Endothelial cell of umbilical vein (primary cell): ENCODE data around the gene ZKSCAN2. TPM values are rescaled to one million over a fixed set of nuclear protein-coding genes. Genes with fewer than 3 reads are reported as not detected.

Experiments used
- BruUV-seq: library from RNA; stranded (reverse); fragments of 400-500 nt; replicated peaks from 2 replicates; lab custom pipeline; 2021; lab: Mats Ljungman, UMichigan
- CTCF ChIA-PET: fragments of 300-600, 350-600 bp; sonication (Branson Sonifier 250); formaldehyde crosslinking; loops from one replicate; lab custom pipeline; 2021; ENCODE audit warnings: antibody characterized with exemption, inconsistent platforms; lab: Charles Lee
- POLR2A ChIA-PET: fragments of 300-600, 350-600 bp; sonication (Branson Sonifier 250); formaldehyde crosslinking; loops from one replicate; lab custom pipeline; 2021; ENCODE audit warnings: antibody characterized with exemption, inconsistent platforms; lab: Charles Lee
- DNase-seq: peaks from one replicate; pipeline ENCODE4 v3.0.0-alpha.2; 2011; ENCODE audit warnings: low read depth, low spot score
- FAIRE-seq: peaks from 2 replicates; lab custom pipeline; 2011; peaks lifted over from hg19 to GRCh38; lab: Jason Lieb, UNC
- H2AFZ ChIP-seq: 2 replicates; pipeline ENCODE4 v1.6.0; 2012; ENCODE audit warnings: low read depth, low read length, control low read depth, inconsistent platforms
- H3K27ac ChIP-seq: 2 replicates; pipeline ENCODE4 v1.5.1; 2011; ENCODE audit warnings: low read depth, mild to moderate bottlenecking, control low read depth, low read length, moderate library complexity; ENCODE audit not compliant: insufficient read depth
- H3K27me3 ChIP-seq, 2 experiments: 2 replicates each; pipeline versions ENCODE4 v1.6.0 to v1.6.1; 2011; ENCODE audit warnings: low read length in 2 of 2, mixed read lengths in 1 of 2; ENCODE audit not compliant: control insufficient read depth in 2 of 2, insufficient read depth in 2 of 2
- H3K36me3 ChIP-seq, 2 experiments: 2 replicates in 1 of 2; 3 replicates in 1 of 2; pipeline ENCODE4 v1.5.1; 2011; ENCODE audit warnings: low read length in 2 of 2, mild to moderate bottlenecking in 1 of 2, moderate library complexity in 1 of 2; ENCODE audit not compliant: control insufficient read depth in 2 of 2, insufficient read depth in 2 of 2; ENCODE audit errors: extremely low read depth in 1 of 2
- H3K4me1 ChIP-seq: 3 replicates; pipeline ENCODE4 v1.5.1; 2011; ENCODE audit warnings: mild to moderate bottlenecking, low read length; ENCODE audit not compliant: control insufficient read depth, insufficient read depth; ENCODE audit errors: extremely low read depth
- H3K4me2 ChIP-seq: 2 replicates; pipeline ENCODE4 v1.6.1; 2011; ENCODE audit warnings: low read length, control low read depth, mixed read lengths; ENCODE audit not compliant: insufficient read depth
- H3K4me3 ChIP-seq, 3 experiments: fragments of 200-600 bp in 1 of 3; sonication (generic), shearing (Covaris generic) in 1 of 3; replicated peaks in 1 of 3; 2 replicates each; pipeline ENCODE4 v1.5.1; 2011 to 2016; ENCODE audit warnings: control low read depth in 3 of 3, low read length in 3 of 3, mild to moderate bottlenecking in 2 of 3, inconsistent platforms in 1 of 3, low read depth in 1 of 3, moderate library complexity in 1 of 3; ENCODE audit not compliant: insufficient read depth in 1 of 3
- H3K79me2 ChIP-seq: 2 replicates; pipeline ENCODE4 v1.6.0; 2012; ENCODE audit warnings: low read length, inconsistent platforms; ENCODE audit not compliant: control insufficient read depth, insufficient read depth
- H3K9ac ChIP-seq: replicated peaks from 2 replicates; pipeline ENCODE3; 2011; ENCODE audit warnings: low read length, control low read depth; ENCODE audit not compliant: insufficient read depth; ENCODE audit errors: extremely low read depth
- H3K9me1 ChIP-seq: replicated peaks from 3 replicates; pipeline ENCODE4 v1.6.0; 2011; ENCODE audit warnings: mild to moderate bottlenecking, low read length; ENCODE audit not compliant: control insufficient read depth, insufficient read depth; ENCODE audit errors: extremely low read depth
- H3K9me3 ChIP-seq: replicated peaks from 2 replicates; pipeline ENCODE4 v1.5.1; 2012; ENCODE audit warnings: low read length, inconsistent platforms; ENCODE audit not compliant: control insufficient read depth, insufficient read depth
- H4K20me1 ChIP-seq: replicated peaks from 2 replicates; pipeline ENCODE3; 2011; ENCODE audit warnings: mild to moderate bottlenecking, low read length; ENCODE audit not compliant: control insufficient read depth, insufficient read depth; ENCODE audit errors: extremely low read depth
- EZH2 ChIP-seq: IDR thresholded peaks from 2 replicates; pipeline ENCODE4 v1.6.1; 2012; ENCODE audit warnings: borderline replicate concordance, low read depth, mild to moderate bottlenecking, moderate library complexity, low read length, inconsistent platforms; ENCODE audit not compliant: severe bottlenecking
- FOS ChIP-seq: IDR thresholded peaks from 2 replicates; pipeline ENCODE4 v1.6.1; 2011; ENCODE audit warnings: mild to moderate bottlenecking, low read length, moderate library complexity, borderline replicate concordance; ENCODE audit not compliant: insufficient read depth
- GATA2 ChIP-seq: IDR thresholded peaks from 2 replicates; pipeline ENCODE4 v1.7.0; 2011; ENCODE audit warnings: low read depth, mild to moderate bottlenecking, moderate library complexity, mixed read lengths, low read length; ENCODE audit not compliant: insufficient read length, insufficient read depth
- JUN ChIP-seq: IDR thresholded peaks from 2 replicates; pipeline ENCODE4 v1.6.1; 2011; ENCODE audit warnings: borderline replicate concordance, low read depth; ENCODE audit not compliant: insufficient read length, insufficient read depth
- MAX ChIP-seq: IDR thresholded peaks from 2 replicates; pipeline ENCODE4 v1.6.1; 2011; ENCODE audit not compliant: insufficient read depth, insufficient read length
- MYC ChIP-seq: IDR thresholded peaks from one replicate; pipeline ENCODE4 v1.6.1; 2011; ENCODE audit warnings: mild to moderate bottlenecking, low read depth, low read length
- POLR2A ChIP-seq: IDR thresholded peaks from 2 replicates; pipeline ENCODE4 v1.6.1; 2012; ENCODE audit warnings: low read depth, mild to moderate bottlenecking, control low read depth, low read length
- POLR2AphosphoS5 ChIP-seq: IDR thresholded peaks from 2 replicates; pipeline ENCODE4 v1.6.1; 2012; ENCODE audit warnings: low read depth, mild to moderate bottlenecking, control low read depth, low read length, moderate library complexity; ENCODE audit not compliant: insufficient read depth
- dilution Hi-C: fragments of 300-500 bp; cut with MboI; formaldehyde crosslinking; loops from one replicate; pipeline ENCODE4 v1.15.0; 2019; ENCODE audit warnings: low sequenced_read_pairs; ENCODE audit not compliant: extremely low pct_ligation_motif_present
- intact Hi-C: fragments of 100-400 bp; cut with micrococcal nuclease; formaldehyde crosslinking; loops from one replicate; pipeline ENCODE4 v1.10.0; 2022
- polyA plus RNA-seq, 4 experiments: library from polyadenylated mRNA; depleted of rRNA in 3 of 4; stranded (reverse) in 3 of 4; unstranded in 1 of 4; fragments of >200 nt; gene quantifications; 2 replicates each; pipeline versions ENCODE4 v1.2.1 to v1.2.3, GENCODE V29; 2011 to 2012; ENCODE audit warnings: missing spikeins in 1 of 4
- total RNA-seq: library from RNA; stranded (reverse); gene quantifications from 2 replicates; pipeline ENCODE4 v1.2.3, GENCODE V29; 2021
- TF ChIP-seq, protein P1 (sequence below), 2 donors: IDR thresholded peaks; 1 replicate in 1 of 2; 2 replicates in 1 of 2; pipeline ENCODE4 v1.5.1; 2011; ENCODE audit warnings: low read length in 2 of 2, mild to moderate bottlenecking in 2 of 2, moderate library complexity in 2 of 2, control low read depth in 1 of 2, inconsistent platforms in 1 of 2, low read depth in 1 of 2; ENCODE audit not compliant: insufficient read depth in 1 of 2; ENCODE audit errors: extremely low read depth in 1 of 2

The ZKSCAN2 gene
- total and polyA plus RNA-seq, 2 donors (not counting 3 experiments of a cell fraction or from before 2014, with no cell fraction given): 1.4 to 4.7 TPM

DNA sequence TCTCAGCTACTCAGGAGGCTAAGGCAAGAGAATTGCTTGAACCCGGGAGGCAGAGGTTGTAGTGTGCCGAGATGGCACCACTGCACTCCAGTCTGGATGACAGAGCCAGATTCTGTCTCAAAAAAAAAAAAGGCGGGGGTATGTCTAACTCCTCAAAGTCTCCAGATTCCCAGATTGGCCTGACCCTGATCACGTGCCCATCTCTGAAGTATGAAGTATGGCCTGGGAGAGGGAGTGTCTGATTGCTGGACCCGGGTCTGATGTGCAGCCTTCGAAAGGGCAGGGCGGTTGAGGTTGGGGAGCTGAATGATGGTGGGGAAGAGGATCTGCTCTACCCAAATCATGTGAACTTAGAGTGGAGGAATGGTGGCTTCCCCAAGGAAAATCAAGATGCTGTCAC, 58.2 kb downstream of the ZKSCAN2 start:
- H4K20me1 ChIP-seq: no peaks in the 10 kb centered on the region
- no peak for FAIRE-seq
- ChIA-PET POLR2A (no interaction called here), CTCF (interaction anchor here (1.3 kb wide), 1 partner anchor 26 kb away, joined by 4 read pairs; no protein-coding TSS in a partner anchor)
- no peak overlapping the region for H3K9ac ChIP-seq
- BruUV-seq: no TSS peak
- H3K27me3 ChIP-seq: no peaks in the 10 kb centered on the region
- no peak overlapping the region for H3K4me3 ChIP-seq
- H2AFZ ChIP-seq: no peak overlapping the region
- intact Hi-C loops: no loop called here
- H3K9me1 ChIP-seq: no peaks in the 10 kb centered on the region
- dilution Hi-C loops: no loop called here
- no peak overlapping the region for H3K4me2 ChIP-seq
- H3K36me3 ChIP-seq: no peaks in the 10 kb centered on the region
- no peaks in the 10 kb centered on the region for H3K4me1 ChIP-seq
- TF ChIP-seq, protein P1, sequence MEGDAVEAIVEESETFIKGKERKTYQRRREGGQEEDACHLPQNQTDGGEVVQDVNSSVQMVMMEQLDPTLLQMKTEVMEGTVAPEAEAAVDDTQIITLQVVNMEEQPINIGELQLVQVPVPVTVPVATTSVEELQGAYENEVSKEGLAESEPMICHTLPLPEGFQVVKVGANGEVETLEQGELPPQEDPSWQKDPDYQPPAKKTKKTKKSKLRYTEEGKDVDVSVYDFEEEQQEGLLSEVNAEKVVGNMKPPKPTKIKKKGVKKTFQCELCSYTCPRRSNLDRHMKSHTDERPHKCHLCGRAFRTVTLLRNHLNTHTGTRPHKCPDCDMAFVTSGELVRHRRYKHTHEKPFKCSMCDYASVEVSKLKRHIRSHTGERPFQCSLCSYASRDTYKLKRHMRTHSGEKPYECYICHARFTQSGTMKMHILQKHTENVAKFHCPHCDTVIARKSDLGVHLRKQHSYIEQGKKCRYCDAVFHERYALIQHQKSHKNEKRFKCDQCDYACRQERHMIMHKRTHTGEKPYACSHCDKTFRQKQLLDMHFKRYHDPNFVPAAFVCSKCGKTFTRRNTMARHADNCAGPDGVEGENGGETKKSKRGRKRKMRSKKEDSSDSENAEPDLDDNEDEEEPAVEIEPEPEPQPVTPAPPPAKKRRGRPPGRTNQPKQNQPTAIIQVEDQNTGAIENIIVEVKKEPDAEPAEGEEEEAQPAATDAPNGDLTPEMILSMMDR (IDR thresholded peaks at IDR 0.05; ENCODE audit: extremely low read depth in 1 of 2, insufficient read depth in 1 of 2, low read depth in 1 of 2, low read length in 2 of 2): no peak
- TF ChIP-seq POLR2A (no peak), EZH2 (no peak), POLR2AphosphoS5 (no peak), JUN (no peak), FOS (no peak), MAX (no peak), GATA2 (no peak), MYC (no peak)
- no peak for DNase-seq
- no peak overlapping the region for H3K27ac ChIP-seq
- H3K9me3 ChIP-seq: no peaks in the 10 kb centered on the region
- no peaks in the 10 kb centered on the region for H3K79me2 ChIP-seq
